ENCODE data around the gene ZNF24. TPM values are rescaled to one million over a fixed set of nuclear protein-coding genes. Genes with fewer than 3 reads are reported as not detected.

ZNF24 gene
- polyA plus RNA-seq, 2 donors, result 9.6 to 10.1 TPM

GRCh38 chr18:35378574-35378896 is 34.3 kb upstream of the ZNF24 start:
- no peak overlapping the region for H3K27ac ChIP-seq (ENCODE audit: low read depth in 2 of 2, low read length in 1 of 2)
- peaks cover 2% of the 10 kb centered on the region in 2 donors for H3K4me1 ChIP-seq (ENCODE audit: control insufficient read depth in 2 of 2, insufficient read depth in 2 of 2, low read length in 1 of 2)
- no peaks in the 10 kb centered on the region for H3K36me3 ChIP-seq (ENCODE audit: control insufficient read depth in 2 of 2, insufficient read depth in 2 of 2, low read length in 1 of 2)
- no peaks in the 10 kb centered on the region for H3K9me3 ChIP-seq (ENCODE audit: control insufficient read depth in 2 of 2, insufficient read depth in 1 of 2, low read depth in 1 of 2, low read length in 1 of 2)
- H3K27me3 ChIP-seq (ENCODE audit: control insufficient read depth in 1 of 2, insufficient read depth in 2 of 2, low read length in 2 of 2), result no peaks in the 10 kb centered on the region
- 35 to 45% methylated on average over 4 of the region's 4 CpGs for WGBS, 2 donors
- H3K4me3 ChIP-seq (ENCODE audit: low read depth in 1 of 2, low read length in 2 of 2), result no peak overlapping the region

DNA sequence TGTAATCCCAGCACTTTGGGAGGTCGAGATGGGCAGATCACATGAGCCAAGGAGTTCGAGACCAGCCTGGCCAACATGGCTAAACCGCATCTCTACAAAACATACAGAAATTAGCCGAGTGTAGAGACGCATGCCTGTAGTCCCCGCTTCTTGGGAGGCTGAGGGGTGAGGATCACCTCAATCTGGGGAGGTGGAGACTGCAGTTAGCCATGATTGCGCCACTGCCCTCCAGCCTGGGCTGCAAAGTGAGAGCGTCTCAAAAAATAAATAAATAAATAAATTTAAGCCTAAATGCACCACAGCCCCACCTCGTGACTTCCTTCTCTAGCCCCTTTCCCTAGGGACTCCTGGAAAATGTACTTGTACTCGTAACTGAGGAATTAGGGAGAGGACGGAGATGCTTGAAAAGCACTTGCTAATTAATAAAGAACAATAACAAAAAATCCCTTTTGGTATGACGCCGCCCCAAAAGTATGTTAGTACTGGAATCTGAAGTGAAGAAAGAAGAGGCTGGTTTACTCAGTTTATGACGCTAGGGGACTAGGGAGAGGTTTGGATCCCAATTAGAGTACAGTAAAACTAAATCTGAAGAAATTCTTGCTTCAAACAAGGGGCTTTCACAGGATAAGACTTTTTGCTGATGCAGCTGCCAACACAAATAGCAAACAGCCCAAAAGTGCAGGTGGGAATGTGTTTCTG is 33.8 kb upstream of the ZNF24 start:
- 73 to 79% methylated on average over 14 of the region's 14 CpGs for WGBS, 2 donors
- Histone ChIP-seq H3K36me3 (ENCODE audit: control insufficient read depth in 2 of 2, insufficient read depth in 2 of 2, low read length in 1 of 2) (no peaks in the 10 kb centered on the region), H3K4me1 (ENCODE audit: control insufficient read depth in 2 of 2, insufficient read depth in 2 of 2, low read length in 1 of 2) (peaks cover 2% of the 10 kb centered on the region in 2 donors), H3K27me3 (ENCODE audit: control insufficient read depth in 1 of 2, insufficient read depth in 2 of 2, low read length in 2 of 2) (no peaks in the 10 kb centered on the region), H3K27ac (ENCODE audit: low read depth in 2 of 2, low read length in 1 of 2) (no peak overlapping the region), H3K9me3 (ENCODE audit: control insufficient read depth in 2 of 2, insufficient read depth in 1 of 2, low read depth in 1 of 2, low read length in 1 of 2) (no peaks in the 10 kb centered on the region), H3K4me3 (ENCODE audit: low read depth in 1 of 2, low read length in 2 of 2) (no peak overlapping the region)

- H3K9me3 ChIP-seq (ENCODE audit: control insufficient read depth in 2 of 2, insufficient read depth in 1 of 2, low read depth in 1 of 2, low read length in 1 of 2), result no peaks in the 10 kb centered on the region
- no peaks in the 10 kb centered on the region for H3K27me3 ChIP-seq (ENCODE audit: control insufficient read depth in 1 of 2, insufficient read depth in 2 of 2, low read length in 2 of 2)
- H3K4me1 ChIP-seq (ENCODE audit: control insufficient read depth in 2 of 2, insufficient read depth in 2 of 2, low read length in 1 of 2), result peaks cover 2% of the 10 kb centered on the region in 2 donors
- WGBS, 2 donors, result 3 to 4% methylated on average over 44 to 78 of the region's 78 CpGs
- H3K36me3 ChIP-seq (ENCODE audit: control insufficient read depth in 2 of 2, insufficient read depth in 2 of 2, low read length in 1 of 2), result no peaks in the 10 kb centered on the region
- H3K27ac ChIP-seq (ENCODE audit: low read depth in 2 of 2, low read length in 1 of 2), result peak within 1 kb of the TSS in 1 of 2 donors; percentile 1
- H3K4me3 ChIP-seq (ENCODE audit: low read depth in 1 of 2, low read length in 2 of 2), result peak within 1 kb of the TSS; percentile 78 to 84
These were observed 32.8 kb upstream of the ZNF24 start, which contains the start of gene ZNF396 for GRCh38 chr18:35376742-35377695. ZNF396 (minus strand) TSS chr18:35377337; CDS start chr18:35374292, 3,045 bp downstream.

- 8 to 16% methylated on average over 13 of the region's 13 CpGs for WGBS, 2 donors
- Histone ChIP-seq H3K9me3 (ENCODE audit: control insufficient read depth in 2 of 2, insufficient read depth in 1 of 2, low read depth in 1 of 2, low read length in 1 of 2) (no peaks in the 10 kb centered on the region), H3K36me3 (ENCODE audit: control insufficient read depth in 2 of 2, insufficient read depth in 2 of 2, low read length in 1 of 2) (no peaks in the 10 kb centered on the region), H3K27me3 (ENCODE audit: control insufficient read depth in 1 of 2, insufficient read depth in 2 of 2, low read length in 2 of 2) (no peaks in the 10 kb centered on the region), H3K4me3 (ENCODE audit: low read depth in 1 of 2, low read length in 2 of 2) (peak overlapping the region; percentile 78 to 84), H3K4me1 (ENCODE audit: control insufficient read depth in 2 of 2, insufficient read depth in 2 of 2, low read length in 1 of 2) (peaks cover 2% of the 10 kb centered on the region in 2 donors), H3K27ac (ENCODE audit: low read depth in 2 of 2, low read length in 1 of 2) (no peak overlapping the region)
These were observed 32.1 kb upstream of the ZNF24 start for GRCh38 chr18:35376393-35376741.

DNA sequence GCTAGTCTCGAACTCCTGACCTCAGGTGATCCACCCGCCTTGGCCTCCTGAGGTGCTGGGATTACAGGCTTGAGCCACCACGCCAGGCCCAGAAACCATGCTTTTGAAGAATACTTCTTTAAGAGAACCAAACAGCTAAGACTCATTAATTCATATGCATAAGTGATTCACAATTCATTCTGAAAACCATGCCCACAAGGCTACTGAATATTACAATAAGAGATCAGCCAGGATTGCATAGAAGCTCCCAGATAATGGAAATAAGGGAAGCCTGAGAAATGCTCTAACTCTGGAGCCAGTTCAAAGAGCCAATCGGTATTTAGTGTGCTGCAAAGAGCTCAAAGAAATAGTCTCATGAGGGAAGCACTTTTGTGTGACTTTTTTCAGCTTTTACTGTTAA is 30.5 kb upstream of the ZNF24 start:
- WGBS, 2 donors, result 92 to 93% methylated on average over 4 of the region's 4 CpGs
- Histone ChIP-seq H3K9me3 (ENCODE audit: control insufficient read depth in 2 of 2, insufficient read depth in 1 of 2, low read depth in 1 of 2, low read length in 1 of 2) (no peaks in the 10 kb centered on the region), H3K4me3 (ENCODE audit: low read depth in 1 of 2, low read length in 2 of 2) (no peak overlapping the region), H3K27ac (ENCODE audit: low read depth in 2 of 2, low read length in 1 of 2) (no peak overlapping the region), H3K27me3 (ENCODE audit: control insufficient read depth in 1 of 2, insufficient read depth in 2 of 2, low read length in 2 of 2) (no peaks in the 10 kb centered on the region), H3K4me1 (ENCODE audit: control insufficient read depth in 2 of 2, insufficient read depth in 2 of 2, low read length in 1 of 2) (peaks cover 2% of the 10 kb centered on the region in 2 donors), H3K36me3 (ENCODE audit: control insufficient read depth in 2 of 2, insufficient read depth in 2 of 2, low read length in 1 of 2) (no peaks in the 10 kb centered on the region)

DNA sequence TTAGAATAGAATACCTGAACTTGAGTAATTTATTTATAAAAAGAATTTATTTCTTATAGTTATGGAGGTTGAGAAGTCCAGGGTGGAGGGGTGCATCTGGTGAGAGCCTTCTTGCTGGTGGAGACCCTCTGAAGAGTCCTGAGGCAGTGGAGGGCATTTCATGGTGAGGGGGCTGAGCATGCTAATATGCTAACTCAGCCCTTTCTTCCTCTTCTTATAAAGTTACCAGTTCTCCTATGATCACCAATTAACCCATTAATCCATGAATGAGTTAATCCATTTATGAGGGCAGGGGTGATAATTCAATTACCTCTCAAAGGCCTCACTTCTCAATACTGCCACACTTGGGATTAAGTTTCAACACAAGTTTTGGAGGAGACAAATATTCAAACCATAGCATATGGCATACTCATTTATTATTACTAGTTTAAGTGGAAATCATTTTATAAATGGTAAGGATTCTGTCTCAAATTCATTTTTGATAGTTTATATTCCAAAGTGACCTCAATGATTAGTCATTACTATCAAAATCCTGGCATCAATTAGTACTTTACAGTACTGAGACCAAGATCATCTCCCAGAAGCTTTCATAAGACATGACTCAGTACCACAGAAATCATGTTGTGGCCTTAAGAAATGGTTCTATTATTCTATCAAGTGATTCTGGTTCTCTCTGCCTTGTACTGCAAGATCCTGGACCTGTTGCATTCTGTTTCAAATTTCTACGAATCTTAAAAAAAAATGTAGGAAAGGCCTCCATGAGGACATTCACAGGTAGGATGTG is 27.4 kb upstream of the ZNF24 start:
- H3K27me3 ChIP-seq (ENCODE audit: control insufficient read depth in 1 of 2, insufficient read depth in 2 of 2, low read length in 2 of 2), result no peaks in the 10 kb centered on the region
- 92 to 97% methylated on average over 1 of the region's 1 CpG for WGBS, 2 donors

DNA sequence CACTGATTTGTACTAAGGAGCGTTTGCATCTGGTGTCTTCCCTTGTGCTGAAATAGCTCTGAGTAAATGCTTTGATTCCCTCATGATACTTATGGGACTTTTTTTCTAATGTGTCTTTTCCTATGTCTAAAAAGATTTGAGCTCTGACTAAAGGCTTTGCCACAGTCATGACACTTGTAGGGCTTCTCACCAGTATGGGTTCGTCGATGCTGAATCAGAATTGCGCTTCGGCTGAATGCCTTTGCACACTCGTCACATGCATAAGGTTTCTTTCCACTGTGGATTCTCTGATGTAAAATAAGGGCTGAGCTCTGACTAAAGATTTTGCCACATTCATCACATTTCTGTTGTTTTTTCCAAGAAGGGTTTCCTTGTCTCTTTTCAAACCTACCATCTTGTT is 24.9 kb upstream of the ZNF24 start:
- H3K36me3 ChIP-seq (ENCODE audit: control insufficient read depth in 2 of 2, insufficient read depth in 2 of 2, low read length in 1 of 2), result no peaks in the 10 kb centered on the region
- 92 to 95% methylated on average over 6 of the region's 6 CpGs for WGBS, 2 donors
- H3K4me3 ChIP-seq (ENCODE audit: low read depth in 1 of 2, low read length in 2 of 2), result no peak overlapping the region
- no peaks in the 10 kb centered on the region for H3K9me3 ChIP-seq (ENCODE audit: control insufficient read depth in 2 of 2, insufficient read depth in 1 of 2, low read depth in 1 of 2, low read length in 1 of 2)
- H3K27ac ChIP-seq (ENCODE audit: low read depth in 2 of 2, low read length in 1 of 2), result no peak overlapping the region
- no peaks in the 10 kb centered on the region for H3K27me3 ChIP-seq (ENCODE audit: control insufficient read depth in 1 of 2, insufficient read depth in 2 of 2, low read length in 2 of 2)
- H3K4me1 ChIP-seq (ENCODE audit: control insufficient read depth in 2 of 2, insufficient read depth in 2 of 2, low read length in 1 of 2), result no peaks in the 10 kb centered on the region

More for the DNA sequence above, 27.4 kb upstream of the ZNF24 start:
- H3K9me3 ChIP-seq (ENCODE audit: control insufficient read depth in 2 of 2, insufficient read depth in 1 of 2, low read depth in 1 of 2, low read length in 1 of 2), result no peaks in the 10 kb centered on the region
- H3K27ac ChIP-seq (ENCODE audit: low read depth in 2 of 2, low read length in 1 of 2), result no peak overlapping the region
- no peak overlapping the region for H3K4me3 ChIP-seq (ENCODE audit: low read depth in 1 of 2, low read length in 2 of 2)
- H3K4me1 ChIP-seq (ENCODE audit: control insufficient read depth in 2 of 2, insufficient read depth in 2 of 2, low read length in 1 of 2), result peaks cover 2% of the 10 kb centered on the region in 2 donors
- H3K36me3 ChIP-seq (ENCODE audit: control insufficient read depth in 2 of 2, insufficient read depth in 2 of 2, low read length in 1 of 2), result no peaks in the 10 kb centered on the region

DNA sequence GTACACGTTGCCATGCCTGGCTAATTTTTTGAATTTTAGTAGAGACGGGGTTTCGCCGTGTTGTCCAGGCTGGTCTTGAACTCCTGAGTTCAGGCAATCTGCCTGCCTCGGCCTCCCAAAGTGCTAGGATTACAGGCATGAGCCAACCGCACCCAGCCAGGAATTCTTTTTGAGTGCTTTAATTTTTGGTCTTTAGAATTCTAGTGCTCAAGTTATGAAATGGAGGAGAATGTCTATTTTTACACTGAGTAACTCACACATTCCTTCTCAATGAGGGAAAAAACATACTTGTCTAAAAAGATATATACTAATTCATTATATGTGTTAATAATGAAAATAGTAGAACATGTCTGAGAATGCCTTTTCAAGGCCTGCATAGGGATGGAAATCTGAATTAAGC is 24.4 kb upstream of the ZNF24 start:
- WGBS, 2 donors, result 95 to 97% methylated on average over 6 of the region's 6 CpGs
- no peaks in the 10 kb centered on the region for H3K9me3 ChIP-seq (ENCODE audit: control insufficient read depth in 2 of 2, insufficient read depth in 1 of 2, low read depth in 1 of 2, low read length in 1 of 2)
- no peaks in the 10 kb centered on the region for H3K4me1 ChIP-seq (ENCODE audit: control insufficient read depth in 2 of 2, insufficient read depth in 2 of 2, low read length in 1 of 2)
- H3K4me3 ChIP-seq (ENCODE audit: low read depth in 1 of 2, low read length in 2 of 2), result no peak overlapping the region
- no peaks in the 10 kb centered on the region for H3K36me3 ChIP-seq (ENCODE audit: control insufficient read depth in 2 of 2, insufficient read depth in 2 of 2, low read length in 1 of 2)
- no peaks in the 10 kb centered on the region for H3K27me3 ChIP-seq (ENCODE audit: control insufficient read depth in 1 of 2, insufficient read depth in 2 of 2, low read length in 2 of 2)
- H3K27ac ChIP-seq (ENCODE audit: low read depth in 2 of 2, low read length in 1 of 2), result no peak overlapping the region

DNA sequence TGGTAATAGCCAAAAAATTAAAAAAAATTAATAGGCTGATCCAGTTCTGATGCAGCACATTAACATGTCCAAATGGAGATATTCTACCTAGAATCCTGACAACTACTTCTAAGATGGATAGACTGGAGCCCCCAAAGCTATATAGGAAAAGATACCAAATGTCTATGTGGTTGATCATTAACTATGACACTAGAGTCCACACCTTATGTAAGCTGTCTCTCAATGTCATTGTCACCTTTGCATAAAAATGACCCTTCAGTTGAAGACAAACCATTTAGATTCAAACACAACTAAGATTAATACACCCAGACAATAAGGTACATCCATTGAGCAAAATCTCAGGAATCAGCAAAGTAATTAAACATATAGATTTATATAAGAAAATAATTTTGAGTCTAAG is 18.3 kb upstream of the ZNF24 start:
- H3K4me1 ChIP-seq (ENCODE audit: control insufficient read depth in 2 of 2, insufficient read depth in 2 of 2, low read length in 1 of 2), result no peaks in the 10 kb centered on the region
- no peak overlapping the region for H3K27ac ChIP-seq (ENCODE audit: low read depth in 2 of 2, low read length in 1 of 2)
- no peaks in the 10 kb centered on the region for H3K36me3 ChIP-seq (ENCODE audit: control insufficient read depth in 2 of 2, insufficient read depth in 2 of 2, low read length in 1 of 2)
- no peaks in the 10 kb centered on the region for H3K9me3 ChIP-seq (ENCODE audit: control insufficient read depth in 2 of 2, insufficient read depth in 1 of 2, low read depth in 1 of 2, low read length in 1 of 2)
- H3K27me3 ChIP-seq (ENCODE audit: control insufficient read depth in 1 of 2, insufficient read depth in 2 of 2, low read length in 2 of 2), result no peaks in the 10 kb centered on the region
- no peak overlapping the region for H3K4me3 ChIP-seq (ENCODE audit: low read depth in 1 of 2, low read length in 2 of 2)

Measured in esophagus (tissue), 2 donors.